Activated T-cell treated with anti-CD3 and anti-CD28 coated beads for 24 hours (primary cell): Measurements from ENCODE around the gene ARHGAP30.

Source experiments
- DNase-seq: peaks from one replicate; pipeline ENCODE4 v3.0.0-alpha.2; 2020; ENCODE audit warnings: low read depth

The ARHGAP30 gene

DNA sequence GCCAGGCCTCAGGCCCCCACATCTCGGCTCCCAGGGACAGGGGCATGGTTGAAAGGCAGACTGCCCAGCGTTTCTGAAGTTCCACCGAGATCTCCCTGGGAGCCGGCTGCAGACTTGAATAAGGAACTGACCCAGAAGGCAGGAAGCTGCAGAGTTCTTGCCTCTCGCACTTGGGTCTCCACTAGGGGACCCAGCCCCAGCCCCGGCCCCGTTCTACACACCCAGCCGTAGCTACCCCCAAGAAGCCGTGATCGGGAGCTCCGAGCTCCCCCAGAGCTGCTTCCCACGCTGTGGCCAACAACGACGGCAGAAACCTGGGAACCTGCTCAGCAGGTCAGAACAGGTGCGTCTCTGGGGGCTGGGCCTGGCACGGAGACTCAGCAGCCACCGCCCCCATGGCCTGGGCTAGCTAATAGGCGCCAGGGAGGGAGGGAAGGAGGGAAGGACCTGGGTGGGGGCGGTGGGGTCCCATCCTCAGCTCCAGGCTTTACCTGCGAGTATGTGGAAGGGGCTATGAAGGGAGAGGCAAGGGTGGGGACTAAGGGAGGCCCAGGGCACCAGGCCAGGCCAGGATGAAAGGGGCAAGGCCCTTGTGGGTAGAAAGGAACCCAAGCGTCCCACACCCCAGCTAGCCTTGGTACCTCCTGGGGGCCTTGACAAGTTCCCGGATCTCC lies 19.7 kb upstream of the ARHGAP30 start, which contains the start of gene NECTIN4:
NECTIN4 (minus strand) TSS at position 308 of the 674 bp plus-strand sequence; CDS start at position 46, 262 bp downstream.
- no peak for DNase-seq

DNA sequence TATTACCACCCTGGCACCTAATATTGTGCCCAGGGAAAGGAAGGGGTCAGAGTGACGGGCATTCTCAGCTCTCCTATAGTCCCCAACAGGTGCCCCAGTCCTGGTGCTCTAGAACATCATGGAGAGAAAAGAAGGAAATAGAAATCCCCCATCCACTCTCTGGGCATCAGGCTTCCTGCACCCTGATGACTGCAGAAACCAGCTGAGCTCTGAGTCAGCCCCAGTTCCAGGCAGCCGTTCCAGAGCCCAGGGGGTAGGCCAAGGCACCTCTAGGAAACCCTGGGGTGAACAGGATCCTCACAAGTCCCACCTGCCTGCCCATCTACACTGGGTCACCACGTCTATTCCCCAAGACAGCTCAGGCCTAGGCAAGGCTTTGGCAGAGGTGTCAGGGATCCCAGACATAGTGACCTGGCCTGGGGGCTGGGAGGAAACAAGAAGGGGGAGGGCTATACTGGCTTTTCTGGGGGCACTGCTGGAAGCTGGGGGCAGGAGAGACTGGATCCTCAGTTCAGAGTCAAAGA lies 19.0 kb upstream of the ARHGAP30 start:
- no peak for DNase-seq

DNA sequence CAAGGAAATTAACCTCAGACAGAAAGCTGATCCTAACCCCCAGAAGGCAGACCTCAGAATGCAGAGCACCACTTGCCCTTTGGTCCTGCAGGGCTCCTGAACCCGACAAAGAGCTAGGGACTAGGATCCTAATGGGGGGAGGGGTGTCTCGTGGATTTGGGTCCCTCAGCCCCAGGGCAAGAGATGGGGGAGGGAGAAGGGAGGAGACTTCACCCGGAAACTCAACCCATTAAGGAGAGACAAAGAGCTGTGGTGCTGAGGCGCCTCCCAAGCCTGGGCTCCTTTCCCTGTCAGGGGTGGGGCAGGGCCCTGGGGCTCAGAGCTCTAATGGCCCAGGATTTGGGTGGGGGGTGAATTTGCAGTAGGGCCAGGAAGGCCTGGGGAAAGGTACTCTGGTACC lies 16.8 kb upstream of the ARHGAP30 start:
- DNase-seq = no peak

DNA sequence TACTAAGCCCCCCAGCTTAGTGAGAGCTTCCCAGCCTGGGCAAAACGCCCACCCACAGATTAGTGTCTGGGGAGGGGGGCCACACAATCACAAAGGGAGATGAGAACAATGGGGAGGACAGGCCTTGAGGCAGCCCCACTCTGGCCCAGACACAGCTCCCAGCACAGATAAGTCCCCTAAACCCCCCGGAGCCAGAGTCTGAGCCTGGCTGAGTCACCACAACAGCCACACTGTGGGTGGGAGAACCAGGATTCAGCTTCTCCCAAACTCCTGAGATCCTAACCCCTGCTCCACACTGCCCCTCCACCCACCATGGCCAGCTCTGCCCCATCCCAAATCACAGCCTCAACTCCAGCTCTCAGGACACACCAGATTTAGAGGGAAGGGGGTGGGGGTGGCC lies 15.5 kb upstream of the ARHGAP30 start:
- DNase-seq = no peak

DNA sequence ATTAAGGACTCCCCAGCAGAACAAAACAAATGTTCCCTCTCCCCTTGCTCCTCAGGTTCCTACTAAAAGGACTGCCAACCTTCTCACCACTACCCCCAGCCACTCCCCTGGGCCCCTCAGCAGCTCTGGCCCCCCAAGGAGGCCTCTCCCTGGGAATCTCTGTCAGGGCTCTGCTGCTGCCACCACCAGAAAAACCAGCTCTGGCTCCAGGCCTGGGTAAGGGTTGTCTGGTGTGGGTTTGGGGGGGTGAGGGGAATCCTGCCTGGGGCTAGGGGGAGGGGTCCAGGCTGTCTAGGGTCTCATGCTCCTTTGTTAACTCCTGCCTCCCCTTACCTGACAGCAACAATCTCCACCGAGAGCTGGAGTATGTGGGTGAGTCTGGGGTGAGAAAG lies 14.9 kb upstream of the ARHGAP30 start:
- DNase-seq = no peak

DNA sequence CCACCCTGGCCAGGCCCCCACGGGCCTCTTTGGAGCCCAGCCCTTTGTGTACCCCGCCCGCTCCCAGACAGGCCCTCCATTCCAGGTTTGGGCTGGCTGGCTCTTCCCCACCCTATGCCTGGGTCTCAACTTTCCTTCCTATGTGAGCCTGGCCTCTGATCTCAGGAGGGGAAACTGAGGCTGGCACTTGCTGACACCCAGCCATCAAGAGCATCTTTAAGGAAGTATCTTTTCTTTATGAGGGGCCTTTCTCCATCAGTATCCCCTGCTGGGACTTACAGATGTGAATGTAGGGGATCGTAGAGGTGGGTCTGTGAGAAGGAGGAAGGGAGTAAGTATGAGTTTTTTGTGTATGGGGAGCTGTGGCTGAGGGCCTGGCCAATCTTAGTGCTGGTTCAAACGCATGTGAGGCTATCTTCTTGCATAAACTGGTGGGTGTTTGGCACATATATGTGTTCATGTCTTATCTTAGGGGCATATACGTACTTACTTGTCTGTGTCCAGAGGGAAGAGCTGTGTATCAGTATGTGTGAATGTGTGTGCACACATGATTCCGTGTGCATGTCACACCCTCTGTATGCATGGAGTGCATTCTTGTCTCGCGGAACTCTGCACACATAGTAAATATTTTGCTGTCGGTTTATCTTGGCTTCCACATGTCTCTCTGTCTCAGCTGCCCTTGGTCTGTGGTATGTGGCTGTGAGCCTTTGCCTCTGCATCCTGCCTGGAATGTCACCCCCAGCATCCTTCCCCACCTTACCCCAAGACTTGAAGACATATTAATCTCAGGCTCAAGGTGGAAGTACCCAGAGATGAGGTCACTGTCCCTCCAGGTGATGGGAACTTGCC lies 14.3 kb upstream of the ARHGAP30 start:
- DNase-seq = no peak

DNA sequence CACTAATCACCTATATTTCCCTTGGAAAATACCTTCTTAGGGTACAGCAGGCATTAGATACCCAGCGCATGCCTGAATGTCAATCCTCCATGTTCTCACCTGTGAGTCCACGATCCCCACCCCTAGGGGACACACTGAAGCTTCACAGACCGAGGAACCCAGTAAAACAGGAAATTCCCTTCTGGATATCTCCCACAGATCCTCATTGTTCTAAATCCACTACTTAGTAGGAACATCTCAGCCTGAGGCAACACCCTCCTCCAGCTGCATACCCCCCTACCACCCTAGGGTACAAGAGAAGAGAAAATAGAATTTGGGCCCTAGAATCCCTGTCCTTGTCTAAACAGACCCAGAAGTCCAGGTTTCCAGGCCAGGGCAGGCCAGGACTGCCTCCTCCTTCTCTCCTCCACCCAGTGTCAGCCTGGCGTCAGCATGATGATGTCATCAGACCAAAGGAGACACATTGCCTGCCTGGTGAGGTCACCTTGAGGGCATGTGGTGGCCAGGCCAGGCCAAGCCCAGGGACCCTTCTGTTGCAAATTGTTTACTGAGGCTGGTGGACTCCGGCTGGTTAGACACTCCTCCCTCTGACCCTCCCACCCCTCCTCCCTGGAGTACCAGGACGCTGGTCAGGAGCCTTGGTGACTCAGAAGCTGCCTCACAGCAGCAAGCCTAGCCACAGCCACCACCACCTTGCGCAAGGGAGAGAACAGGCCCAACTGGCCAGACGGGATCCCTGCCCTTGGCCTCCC lies 13.5 kb upstream of the ARHGAP30 start:
- no peak for DNase-seq

DNA sequence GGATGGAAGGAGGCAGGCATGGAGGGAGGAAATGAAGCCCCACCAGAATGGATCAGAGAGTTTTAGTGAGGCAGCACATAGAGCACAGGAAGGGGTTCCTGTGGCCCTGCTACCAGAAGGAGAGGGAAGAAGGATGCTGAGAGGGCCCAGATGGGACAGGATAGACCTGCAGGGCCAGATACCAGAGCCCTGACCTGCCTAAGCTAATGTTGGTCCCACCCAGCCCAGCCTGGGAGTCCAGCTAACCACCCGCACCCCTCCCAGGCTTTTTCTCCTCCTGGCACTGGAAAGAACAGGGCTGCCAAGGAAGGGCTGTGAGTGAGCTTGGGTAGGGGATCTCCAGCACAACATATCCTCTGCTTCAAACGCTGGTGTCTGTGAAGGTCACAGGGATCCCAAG lies 12.8 kb upstream of the ARHGAP30 start:
- DNase-seq = no peak

DNA sequence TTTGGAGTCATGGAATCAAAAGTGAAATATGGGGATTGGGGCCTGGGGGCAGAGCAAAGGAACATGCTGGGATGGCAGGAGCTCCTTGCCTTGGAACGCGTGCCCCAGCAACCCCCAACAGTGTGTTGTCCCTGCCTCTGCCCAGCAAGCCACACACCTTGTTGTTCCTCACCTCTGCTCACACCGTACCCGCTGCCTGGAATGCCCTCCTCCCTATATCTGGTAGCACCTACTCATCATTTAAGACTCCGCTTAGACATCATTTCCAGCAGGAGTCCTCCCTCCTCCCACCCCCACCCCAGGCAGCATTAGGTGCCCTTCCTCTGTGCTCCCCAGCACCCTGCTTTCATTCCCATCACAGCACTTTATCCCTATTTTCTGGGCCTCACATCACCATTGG lies 11.8 kb upstream of the ARHGAP30 start:
- DNase-seq = no peak

DNA sequence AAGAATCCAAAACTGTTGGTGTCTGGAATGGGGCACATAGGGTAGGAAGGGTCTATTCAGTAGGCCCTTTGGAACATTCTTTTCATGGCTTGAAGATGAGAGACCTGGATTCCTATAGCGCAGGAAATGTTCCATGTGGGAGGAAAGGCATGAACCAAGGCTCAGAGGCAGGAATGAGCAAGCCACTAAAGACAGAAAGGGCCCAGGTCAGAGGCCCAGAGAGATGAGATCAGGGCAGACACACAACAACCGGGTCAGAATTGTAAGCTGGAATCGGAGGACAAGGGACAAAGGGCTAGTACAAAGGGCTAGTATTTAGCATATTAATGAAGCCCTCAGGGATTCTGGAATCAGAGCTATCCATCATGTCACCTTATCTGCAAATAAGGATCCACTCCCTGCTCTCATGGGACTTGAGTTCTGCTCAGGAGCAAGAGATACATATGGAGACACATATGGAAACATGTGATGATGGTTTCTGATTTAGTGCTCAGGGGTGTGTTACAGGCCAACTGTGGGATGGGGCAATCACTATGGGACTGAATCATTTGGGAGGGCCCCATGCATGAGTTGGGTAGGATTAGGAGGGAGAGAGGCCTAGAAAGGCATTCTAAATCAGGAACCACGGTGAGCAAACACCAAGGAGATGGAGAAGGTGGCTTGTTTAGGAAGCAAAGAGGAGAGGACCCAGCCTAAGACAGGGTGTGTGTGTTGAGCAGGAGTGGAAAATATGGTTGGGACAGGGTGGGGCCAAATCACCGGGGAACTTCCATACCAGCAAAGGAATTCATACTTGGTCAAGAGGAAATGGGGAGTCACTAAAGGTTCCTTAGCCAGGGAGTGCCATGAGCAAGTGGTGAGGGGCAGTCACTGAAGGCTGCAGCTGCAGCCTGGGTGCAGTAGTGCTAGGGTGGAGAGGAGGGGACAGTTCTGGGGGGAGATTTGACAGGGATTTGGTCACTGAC lies 11.0 kb upstream of the ARHGAP30 start:
- no peak for DNase-seq

DNA sequence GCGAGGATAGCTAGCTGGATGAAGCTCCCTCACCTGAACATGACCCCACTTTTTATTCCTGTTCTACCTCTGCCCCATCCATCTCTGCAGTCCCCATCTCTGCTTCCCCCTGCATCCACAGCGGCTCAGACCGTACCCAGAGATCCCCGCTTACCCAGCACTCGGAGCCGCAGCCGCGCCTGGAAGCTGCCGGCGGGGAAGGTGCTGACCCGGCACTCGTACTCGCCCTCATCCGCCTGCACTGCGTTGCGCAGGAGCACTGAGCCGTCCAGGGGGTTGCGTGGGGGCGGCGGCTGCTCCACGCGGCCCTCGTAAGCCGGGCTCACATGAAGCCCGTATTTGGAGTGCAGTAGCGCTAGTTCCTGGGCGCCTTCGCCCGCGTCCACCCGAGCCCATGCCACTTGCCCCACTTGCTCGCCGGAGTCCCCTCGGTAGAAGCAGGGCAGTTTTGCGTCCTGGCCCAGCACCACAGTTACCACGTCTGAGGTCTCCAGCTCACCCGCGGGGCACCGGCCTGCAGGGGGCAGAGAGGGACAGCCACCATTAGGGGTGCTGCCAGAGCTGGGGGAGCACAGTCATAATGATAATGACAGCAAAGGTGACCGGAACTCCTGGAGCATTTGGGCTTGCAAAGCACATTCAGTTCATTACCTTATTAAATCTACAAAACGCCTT lies 9.9 kb upstream of the ARHGAP30 start:
- DNase-seq = no peak

DNA sequence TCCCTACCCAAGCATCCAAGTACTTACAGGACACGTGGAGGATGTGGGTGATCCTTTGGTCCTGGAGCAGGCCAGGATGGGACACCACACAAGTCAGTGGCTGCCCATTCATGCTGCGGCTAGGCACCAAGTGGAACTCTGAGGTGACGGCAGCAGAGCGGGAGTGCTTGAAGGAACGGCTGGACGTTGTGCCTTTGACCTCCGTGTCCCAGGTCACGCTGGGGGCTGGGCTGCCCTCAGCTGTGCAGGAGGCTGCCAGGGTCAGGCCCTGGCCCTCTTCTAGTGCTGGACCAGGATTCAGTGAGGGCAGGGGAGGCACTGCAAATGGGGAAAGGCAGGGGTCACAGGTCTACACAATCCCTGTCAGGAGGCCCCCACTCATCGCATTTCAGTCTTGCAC lies 7.7 kb upstream of the ARHGAP30 start:
- DNase-seq = no peak

DNA sequence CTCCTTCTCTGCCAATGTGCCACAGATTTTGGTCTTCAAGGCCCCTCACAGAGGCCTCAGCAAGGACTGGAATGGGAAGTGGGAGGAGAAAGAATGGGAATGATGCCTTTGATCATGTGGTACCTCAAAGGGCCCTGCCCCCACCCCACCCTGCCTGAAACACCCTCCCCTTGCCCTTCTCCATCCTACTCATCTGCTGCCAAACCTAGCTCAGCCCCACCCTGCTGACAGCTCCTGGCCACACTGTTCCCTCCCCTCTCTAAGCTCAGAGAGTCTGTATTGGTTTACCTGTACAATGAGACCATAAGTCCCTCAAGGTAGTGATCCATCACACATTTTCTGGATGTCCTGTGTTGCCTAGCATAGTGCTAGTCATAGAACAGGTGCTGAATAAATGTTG lies 6.7 kb upstream of the ARHGAP30 start:
- no peak for DNase-seq

DNA sequence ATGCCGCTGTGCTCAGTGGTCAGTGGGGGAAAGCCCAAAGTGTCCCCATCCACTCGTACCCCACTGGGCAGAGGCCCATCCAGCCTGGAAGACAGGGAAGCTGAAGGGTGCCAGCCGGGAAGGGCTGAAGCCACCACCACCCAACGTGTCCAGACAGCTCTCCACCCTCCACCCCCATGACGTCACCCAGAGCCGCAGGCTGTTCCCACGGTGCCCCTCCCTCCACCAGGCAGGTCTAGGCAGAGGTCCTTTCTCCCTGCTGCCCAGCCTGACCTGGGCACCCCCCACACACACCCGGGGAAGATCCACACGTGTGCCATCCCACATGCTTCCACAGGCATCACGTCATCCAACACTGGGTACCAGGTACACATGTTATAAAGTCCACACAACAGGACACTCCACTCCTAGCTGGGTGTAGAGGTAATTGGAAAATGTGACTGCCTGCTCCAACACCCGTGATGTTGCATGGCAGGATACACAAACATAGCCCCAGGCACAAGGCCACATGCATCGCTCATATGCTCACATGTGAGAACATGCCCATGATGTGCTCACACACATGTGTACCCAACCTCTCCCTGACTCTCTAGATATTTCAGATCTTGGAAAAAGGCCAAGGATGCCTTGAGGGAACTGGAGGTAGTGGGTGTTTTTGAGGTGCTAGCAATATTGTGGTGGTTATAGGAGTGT lies 5.1 kb upstream of the ARHGAP30 start:
- no peak for DNase-seq

DNA sequence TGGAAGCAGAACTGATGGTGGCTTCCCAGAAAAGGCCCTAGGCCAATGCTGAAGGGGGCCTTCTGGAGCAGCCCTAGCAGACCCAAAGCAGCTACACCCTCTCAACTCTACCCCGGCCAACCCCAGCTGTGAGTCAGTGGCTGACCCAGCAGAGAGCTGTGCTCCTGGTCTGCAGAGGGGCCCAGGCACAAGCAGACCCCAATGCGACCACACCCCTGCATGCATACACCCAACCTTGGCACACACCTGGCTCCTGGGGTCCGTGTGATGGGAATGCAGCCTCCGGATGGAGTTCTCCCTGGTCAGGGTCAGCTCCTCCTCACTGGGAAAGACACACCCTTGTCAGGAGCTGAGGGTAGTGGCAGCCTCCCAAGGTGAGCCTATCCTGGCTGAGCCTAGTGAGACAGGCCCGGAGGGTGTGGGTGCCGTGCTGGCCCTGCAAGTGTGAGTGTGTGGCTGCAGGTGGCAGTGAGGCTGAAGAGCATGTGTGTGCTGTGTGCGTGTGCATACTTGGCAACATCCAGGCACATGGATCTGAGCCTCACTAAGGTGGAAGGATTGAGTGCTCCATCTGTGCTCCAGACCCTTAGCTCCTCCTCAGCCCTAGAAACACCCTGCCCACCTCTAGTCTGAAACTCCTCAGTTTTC lies 3.9 kb upstream of the ARHGAP30 start:
- no peak for DNase-seq

DNA sequence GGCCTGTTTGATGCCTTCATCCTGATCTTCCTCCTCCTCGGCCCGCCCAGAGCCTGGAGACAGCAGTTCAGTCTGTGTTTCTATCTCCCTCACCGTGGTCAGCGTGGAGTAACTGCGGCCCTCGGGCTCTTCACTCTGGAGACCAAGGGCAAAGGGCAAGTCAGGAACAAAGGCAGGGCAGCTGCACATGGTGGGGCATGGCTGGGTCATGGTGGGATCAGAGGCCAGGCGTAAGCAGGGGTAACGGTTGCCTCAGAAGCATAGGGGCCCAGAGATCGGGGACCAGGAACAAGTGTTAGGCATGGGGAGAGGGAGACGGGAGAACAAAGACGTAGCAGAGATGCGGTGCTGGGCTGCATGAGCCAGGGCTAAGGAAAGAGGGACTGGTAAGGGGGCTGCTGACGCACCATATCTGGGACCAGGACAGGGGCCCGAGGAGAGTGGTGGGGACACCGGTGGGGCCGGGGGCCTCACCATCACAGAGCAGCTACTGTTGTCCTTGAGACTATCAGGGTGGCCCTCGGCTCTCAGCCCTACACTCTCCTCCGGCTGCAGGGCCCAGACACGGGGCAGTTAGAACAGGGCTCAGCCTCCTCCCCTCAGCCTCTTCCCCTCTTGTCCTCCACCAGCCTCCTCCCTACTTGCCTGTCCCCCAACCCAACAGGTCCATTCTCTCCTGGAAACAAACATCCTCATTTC lies 3.2 kb upstream of the ARHGAP30 start:
- DNase-seq = no peak

DNA sequence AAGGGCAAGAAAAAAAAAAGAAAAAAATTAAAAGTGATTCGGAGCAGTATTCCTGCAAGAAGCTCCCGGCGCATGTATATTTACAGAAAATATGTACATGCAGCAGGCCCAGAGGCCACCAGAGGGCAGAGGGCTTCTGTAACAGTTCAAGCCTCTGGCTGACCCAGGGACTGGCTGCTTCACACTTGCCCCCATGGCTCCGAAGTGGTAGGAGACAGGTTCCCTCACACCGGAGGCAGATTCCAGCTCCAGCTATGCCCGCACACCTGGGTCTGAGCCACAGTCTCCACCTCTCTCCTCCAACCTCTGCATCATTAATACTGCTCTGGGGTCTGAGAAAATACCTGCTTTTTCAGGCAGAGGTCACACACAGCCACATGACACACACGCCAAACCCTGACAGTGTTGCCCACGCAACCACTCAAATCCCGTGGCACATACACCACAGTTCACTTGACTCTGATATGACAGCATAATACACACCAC lies 2.2 kb upstream of the ARHGAP30 start:
- peak; percentile 24 for DNase-seq

DNA sequence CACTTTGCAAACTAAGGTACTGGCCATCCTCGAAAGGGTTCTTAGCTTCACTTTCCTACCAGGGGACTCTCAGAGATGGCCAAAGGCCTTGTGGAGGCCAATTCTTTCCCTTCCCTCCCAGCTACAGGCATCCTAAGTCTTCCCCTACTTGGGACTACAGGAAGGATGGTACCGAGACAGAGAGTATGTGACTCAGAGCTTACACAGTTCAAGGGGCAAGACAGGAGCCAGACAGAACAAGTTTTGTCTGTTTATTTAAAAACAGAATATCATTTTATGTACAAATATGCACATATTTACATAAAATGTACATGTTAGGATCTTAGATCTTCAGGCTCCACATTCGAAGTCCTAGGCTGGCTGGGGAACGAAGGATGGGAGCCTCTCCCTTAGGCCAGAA lies 1.1 kb upstream of the ARHGAP30 start:
- no peak for DNase-seq

DNA sequence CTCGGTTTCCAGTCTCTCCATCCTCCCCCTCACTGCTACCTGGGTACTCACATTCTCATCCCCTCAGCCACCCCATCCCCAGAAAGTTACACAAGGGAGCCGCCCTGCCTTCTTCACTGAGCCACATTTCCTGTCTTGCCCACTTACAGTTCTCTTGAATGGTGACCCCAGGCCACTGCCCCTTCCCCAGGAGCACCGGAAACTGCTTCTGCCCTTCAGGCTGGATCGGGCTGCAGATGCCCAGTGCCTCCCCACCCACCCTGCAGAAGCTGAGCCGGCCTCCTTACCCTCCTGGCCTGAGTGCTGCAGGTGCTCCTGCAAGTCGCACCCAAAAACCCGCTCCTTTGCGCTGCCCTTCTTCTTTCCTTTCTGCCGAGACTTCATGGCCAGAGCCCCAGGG lies 450 bp downstream of the ARHGAP30 start:
- peak; percentile 11 for DNase-seq
